ENCODE data around the gene MECP2.

MECP2 gene

DNA sequence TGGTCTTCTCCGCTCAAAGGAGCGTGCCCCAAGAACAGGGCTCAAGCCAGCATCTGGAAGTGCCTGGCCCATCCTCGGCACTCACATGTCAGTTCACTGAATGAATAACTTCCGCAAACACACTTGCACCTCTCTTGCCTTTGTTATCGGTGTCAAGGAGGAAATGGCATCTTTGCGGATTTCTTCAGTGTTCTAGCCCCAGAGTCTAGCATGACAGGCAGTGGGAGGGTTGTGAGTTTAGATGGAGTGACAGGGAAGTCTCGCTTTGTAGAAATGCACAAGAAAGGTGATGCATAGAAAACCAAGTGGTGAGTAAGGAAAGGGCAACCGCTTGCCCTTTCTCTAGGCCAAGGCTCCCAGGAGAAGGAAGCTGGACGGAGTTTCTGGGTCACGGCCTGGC lies 17.6 kb upstream of the MECP2 start:
- Histone ChIP-seq H3K79me2 (ENCODE audit: control insufficient read depth, insufficient read depth, low read length, unreplicated experiment) (no peaks in the 10 kb centered on the region), H3K27ac (ENCODE audit: low read depth, low read length) (no peak overlapping the region), H3K36me3 (ENCODE audit: insufficient read depth, low read length) (no peaks in the 10 kb centered on the region), H3K4me3 (ENCODE audit: low read depth, low read length) (no peak overlapping the region), H3K4me1 (ENCODE audit: control insufficient read depth, insufficient read depth, low read length, unreplicated experiment) (no peaks in the 10 kb centered on the region), H3K27me3 (ENCODE audit: insufficient read depth, low read length) (no peaks in the 10 kb centered on the region), H2AFZ (ENCODE audit: low read length, unreplicated experiment) (no peak overlapping the region)

DNA sequence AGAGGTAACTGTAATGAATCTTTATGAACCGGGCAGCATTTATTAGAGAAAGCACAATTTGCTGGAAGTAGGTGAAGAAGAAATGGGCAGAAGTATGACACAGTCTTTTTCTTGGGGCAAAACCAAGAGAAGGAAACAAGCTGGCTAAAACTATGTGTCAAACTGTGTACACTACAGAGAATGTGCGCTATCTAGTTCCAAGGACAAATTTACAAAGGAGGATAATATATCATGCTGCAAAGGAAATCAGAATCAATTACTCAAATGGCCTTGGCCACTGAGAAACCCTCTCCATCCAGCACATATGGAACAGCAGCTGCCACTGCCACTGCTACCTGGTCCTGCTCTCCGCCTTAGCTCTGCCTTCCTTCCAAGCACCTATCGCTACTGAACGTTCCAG lies 17.1 kb upstream of the MECP2 start:
- Histone ChIP-seq H3K27ac (ENCODE audit: low read depth, low read length) (no peak overlapping the region), H3K79me2 (ENCODE audit: control insufficient read depth, insufficient read depth, low read length, unreplicated experiment) (no peaks in the 10 kb centered on the region), H3K4me1 (ENCODE audit: control insufficient read depth, insufficient read depth, low read length, unreplicated experiment) (no peaks in the 10 kb centered on the region), H2AFZ (ENCODE audit: low read length, unreplicated experiment) (no peak overlapping the region), H3K36me3 (ENCODE audit: insufficient read depth, low read length) (no peaks in the 10 kb centered on the region), H3K4me3 (ENCODE audit: low read depth, low read length) (no peak overlapping the region), H3K27me3 (ENCODE audit: insufficient read depth, low read length) (no peaks in the 10 kb centered on the region)

DNA sequence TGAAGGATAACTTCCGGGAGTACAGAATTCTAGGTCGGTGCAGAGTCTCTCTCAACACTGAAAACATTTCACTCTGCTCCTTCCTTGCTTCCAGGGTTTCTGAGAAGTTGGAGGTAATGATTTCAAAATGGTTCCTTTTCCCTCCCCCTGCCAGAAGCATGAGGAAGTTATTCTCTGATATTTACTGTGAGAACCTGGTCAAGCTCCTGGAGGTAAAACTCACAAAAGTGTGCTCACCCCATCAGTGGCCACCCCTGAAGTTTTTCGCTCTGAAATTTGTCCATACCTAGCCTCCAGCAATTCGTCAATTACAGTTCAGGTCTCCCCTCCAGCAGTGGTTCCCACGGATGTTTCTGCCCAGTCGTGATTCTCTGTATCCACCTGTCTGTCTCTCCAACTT lies 16.2 kb upstream of the MECP2 start:
- H3K27ac ChIP-seq (ENCODE audit: low read depth, low read length): no peak overlapping the region
- H3K79me2 ChIP-seq (ENCODE audit: control insufficient read depth, insufficient read depth, low read length, unreplicated experiment): no peaks in the 10 kb centered on the region
- H3K27me3 ChIP-seq (ENCODE audit: insufficient read depth, low read length): no peaks in the 10 kb centered on the region
- H2AFZ ChIP-seq (ENCODE audit: low read length, unreplicated experiment): no peak overlapping the region
- H3K4me3 ChIP-seq (ENCODE audit: low read depth, low read length): no peak overlapping the region
- H3K4me1 ChIP-seq (ENCODE audit: control insufficient read depth, insufficient read depth, low read length, unreplicated experiment): no peaks in the 10 kb centered on the region
- H3K36me3 ChIP-seq (ENCODE audit: insufficient read depth, low read length): no peaks in the 10 kb centered on the region

DNA sequence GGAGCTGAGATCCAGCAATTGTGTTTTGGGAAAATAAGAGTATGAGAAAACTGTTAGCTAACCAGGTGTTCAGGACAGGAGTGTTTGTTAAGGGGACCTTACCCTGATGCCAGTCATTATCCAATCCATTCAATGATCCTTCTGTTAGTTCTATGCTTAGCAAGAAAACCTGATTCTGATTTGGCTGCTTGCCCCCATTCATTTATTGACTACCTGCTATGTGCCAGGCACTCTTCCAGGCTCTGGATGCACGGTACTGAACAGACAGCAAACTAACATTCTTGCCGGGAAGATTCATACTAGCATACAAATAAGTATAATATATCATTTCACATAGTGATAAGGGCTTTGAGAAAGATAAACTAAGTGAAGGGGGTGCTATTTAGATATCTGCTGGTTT lies 1.0 kb upstream of the MECP2 start:
- H3K27ac ChIP-seq (ENCODE audit: low read depth, low read length): no peak overlapping the region

DNA sequence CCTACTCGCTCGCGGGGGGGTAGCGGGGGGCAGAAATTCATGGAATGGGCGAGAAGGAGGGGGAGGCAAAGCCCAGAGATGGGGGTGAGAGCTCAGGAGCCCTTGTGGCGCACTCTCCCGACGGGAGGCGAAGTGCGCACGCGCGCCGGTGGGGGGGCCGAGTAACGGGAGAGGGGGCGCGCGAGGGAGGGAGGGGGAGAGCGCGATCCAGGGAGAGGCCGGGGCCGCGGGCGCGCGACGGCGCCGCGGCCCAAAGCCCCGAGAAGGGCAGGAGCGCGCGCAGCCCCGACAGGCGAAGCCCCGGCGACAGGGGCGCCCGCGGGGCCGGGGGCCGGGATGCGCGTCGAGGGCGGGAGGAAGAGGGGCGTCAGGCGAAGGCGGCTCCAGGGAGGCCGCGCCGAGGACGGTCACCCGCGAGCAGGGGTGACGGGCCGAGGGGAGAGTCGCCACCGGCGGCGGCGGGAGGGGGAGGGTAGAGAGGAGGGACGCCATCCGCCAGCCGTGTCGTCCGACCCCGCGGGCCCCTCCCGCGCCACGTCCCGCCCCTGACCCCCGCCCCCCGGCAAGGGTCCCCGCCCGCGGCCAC lies 421 bp downstream of the MECP2 start:
- Histone ChIP-seq H3K4me1 (ENCODE audit: control insufficient read depth, insufficient read depth, low read length, unreplicated experiment) (peaks cover 25% of the 10 kb centered on the region), H3K27me3 (ENCODE audit: insufficient read depth, low read length) (peaks cover 15% of the 10 kb centered on the region; the same call in 1 of the 2 replicates), H3K36me3 (ENCODE audit: insufficient read depth, low read length) (no peaks in the 10 kb centered on the region), H3K27ac (ENCODE audit: low read depth, low read length) (peak overlapping the region; percentile 70), H3K4me3 (ENCODE audit: low read depth, low read length) (peak overlapping the region; percentile 91), H2AFZ (ENCODE audit: low read length, unreplicated experiment) (no peak overlapping the region), H3K79me2 (ENCODE audit: control insufficient read depth, insufficient read depth, low read length, unreplicated experiment) (peaks cover 50% of the 10 kb centered on the region)

More for the DNA sequence above, 1.0 kb upstream of the MECP2 start:
- Histone ChIP-seq H3K4me1 (ENCODE audit: control insufficient read depth, insufficient read depth, low read length, unreplicated experiment) (peaks cover 20% of the 10 kb centered on the region), H3K79me2 (ENCODE audit: control insufficient read depth, insufficient read depth, low read length, unreplicated experiment) (peaks cover 36% of the 10 kb centered on the region), H3K4me3 (ENCODE audit: low read depth, low read length) (peak overlapping the region; percentile 71; the same call in 1 of the 2 replicates), H3K36me3 (ENCODE audit: insufficient read depth, low read length) (no peaks in the 10 kb centered on the region), H2AFZ (ENCODE audit: low read length, unreplicated experiment) (no peak overlapping the region), H3K27me3 (ENCODE audit: insufficient read depth, low read length) (peaks cover 17% of the 10 kb centered on the region; the same call in 1 of the 2 replicates)

DNA sequence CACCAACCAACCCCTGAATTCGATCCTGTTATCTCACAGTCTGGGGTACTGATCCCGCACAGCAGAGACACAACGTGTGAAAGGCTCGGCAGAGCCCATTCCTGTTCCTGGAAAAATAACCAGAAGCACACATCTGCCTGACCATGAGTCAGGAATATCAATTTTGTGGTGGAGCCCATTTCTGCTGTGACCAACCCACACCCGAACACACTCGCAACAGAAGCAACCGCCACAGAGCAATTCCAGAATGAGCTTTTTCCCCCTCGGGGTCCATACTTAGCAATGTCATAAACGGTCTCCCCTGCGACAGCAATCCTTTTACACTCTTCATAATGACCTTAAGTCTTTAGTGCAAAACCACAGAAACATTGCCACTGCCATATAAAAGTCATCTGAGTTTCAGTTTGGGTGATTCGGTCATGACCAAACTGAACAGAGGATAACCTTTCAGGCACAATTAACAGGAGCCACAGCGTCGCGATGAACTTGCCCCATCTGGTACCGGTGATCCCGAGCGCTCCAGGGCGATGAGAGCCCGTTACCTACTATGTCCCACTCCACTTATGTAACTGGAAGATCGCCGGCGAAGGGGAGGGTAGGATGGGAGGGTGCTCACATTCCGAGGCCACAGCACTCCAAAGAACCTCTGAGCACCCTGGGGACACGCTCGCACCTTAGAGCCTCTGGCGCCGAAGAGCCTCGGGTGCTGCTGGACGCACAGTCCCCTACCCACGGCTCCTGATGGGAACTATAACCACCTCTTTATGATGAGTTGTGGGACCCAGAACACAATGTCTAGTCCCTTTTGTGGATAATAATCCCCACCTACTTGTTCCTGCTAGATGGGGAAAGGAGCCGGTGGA lies 1.1 kb downstream of the MECP2 start:
- Histone ChIP-seq H3K4me1 (ENCODE audit: control insufficient read depth, insufficient read depth, low read length, unreplicated experiment) (peaks cover 25% of the 10 kb centered on the region), H3K4me3 (ENCODE audit: low read depth, low read length) (peak overlapping the region; percentile 91), H3K27ac (ENCODE audit: low read depth, low read length) (peak overlapping the region; percentile 70), H3K36me3 (ENCODE audit: insufficient read depth, low read length) (no peaks in the 10 kb centered on the region), H3K27me3 (ENCODE audit: insufficient read depth, low read length) (peaks cover 8% of the 10 kb centered on the region; the same call in 1 of the 2 replicates), H2AFZ (ENCODE audit: low read length, unreplicated experiment) (no peak overlapping the region), H3K79me2 (ENCODE audit: control insufficient read depth, insufficient read depth, low read length, unreplicated experiment) (peaks cover 56% of the 10 kb centered on the region)

DNA sequence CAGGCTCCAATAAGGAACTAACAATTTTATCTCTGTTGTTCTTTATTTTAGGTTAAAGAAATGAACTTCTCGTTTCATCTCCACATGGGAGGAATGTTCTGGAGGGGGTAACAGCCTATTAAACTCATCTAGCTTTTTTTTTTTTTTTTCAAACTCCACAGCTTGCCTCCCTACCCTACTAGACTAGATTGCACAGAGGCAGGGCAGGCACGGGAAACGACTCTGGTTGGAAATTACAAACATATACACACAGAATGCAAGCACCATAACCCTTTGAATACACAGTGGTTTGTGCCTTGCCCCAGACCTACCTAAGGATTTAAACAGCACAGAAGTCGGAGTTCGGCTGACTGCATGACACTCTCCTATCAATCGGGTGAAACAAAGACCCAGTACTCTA lies 2.7 kb downstream of the MECP2 start:
- Histone ChIP-seq H3K4me1 (ENCODE audit: control insufficient read depth, insufficient read depth, low read length, unreplicated experiment) (peaks cover 25% of the 10 kb centered on the region), H3K4me3 (ENCODE audit: low read depth, low read length) (peak overlapping the region; percentile 91), H3K79me2 (ENCODE audit: control insufficient read depth, insufficient read depth, low read length, unreplicated experiment) (peaks cover 67% of the 10 kb centered on the region), H2AFZ (ENCODE audit: low read length, unreplicated experiment) (no peak overlapping the region), H3K27me3 (ENCODE audit: insufficient read depth, low read length) (peaks cover 1% of the 10 kb centered on the region; the same call in 1 of the 2 replicates), H3K36me3 (ENCODE audit: insufficient read depth, low read length) (peaks cover 5% of the 10 kb centered on the region; the same call in 1 of the 2 replicates), H3K27ac (ENCODE audit: low read depth, low read length) (no peak overlapping the region)

DNA sequence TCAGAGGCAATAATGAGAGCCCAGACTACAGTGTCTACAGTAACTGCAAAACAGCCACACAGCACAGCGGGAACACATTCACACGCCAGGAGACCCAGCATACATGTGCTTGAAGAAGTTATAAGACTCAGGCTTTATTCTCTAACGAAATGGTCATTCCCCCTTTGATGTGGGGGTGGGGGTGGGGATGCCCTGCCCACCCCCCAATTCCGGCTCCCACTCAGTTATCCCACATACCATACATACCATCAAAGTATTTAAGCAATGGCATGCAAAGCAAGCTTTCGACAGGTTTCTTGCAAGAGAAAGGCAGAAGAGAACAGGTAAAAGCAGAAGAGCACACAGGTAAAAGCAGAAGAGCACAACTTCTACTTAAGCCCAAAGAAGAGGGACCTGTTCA lies 3.6 kb downstream of the MECP2 start:
- Histone ChIP-seq H3K4me1 (ENCODE audit: control insufficient read depth, insufficient read depth, low read length, unreplicated experiment) (peaks cover 25% of the 10 kb centered on the region), H3K4me3 (ENCODE audit: low read depth, low read length) (peak overlapping the region; percentile 91), H3K27me3 (ENCODE audit: insufficient read depth, low read length) (no peaks in the 10 kb centered on the region), H3K36me3 (ENCODE audit: insufficient read depth, low read length) (peaks cover 5% of the 10 kb centered on the region; the same call in 1 of the 2 replicates), H3K27ac (ENCODE audit: low read depth, low read length) (no peak overlapping the region), H3K79me2 (ENCODE audit: control insufficient read depth, insufficient read depth, low read length, unreplicated experiment) (peaks cover 70% of the 10 kb centered on the region), H2AFZ (ENCODE audit: low read length, unreplicated experiment) (no peak overlapping the region)

DNA sequence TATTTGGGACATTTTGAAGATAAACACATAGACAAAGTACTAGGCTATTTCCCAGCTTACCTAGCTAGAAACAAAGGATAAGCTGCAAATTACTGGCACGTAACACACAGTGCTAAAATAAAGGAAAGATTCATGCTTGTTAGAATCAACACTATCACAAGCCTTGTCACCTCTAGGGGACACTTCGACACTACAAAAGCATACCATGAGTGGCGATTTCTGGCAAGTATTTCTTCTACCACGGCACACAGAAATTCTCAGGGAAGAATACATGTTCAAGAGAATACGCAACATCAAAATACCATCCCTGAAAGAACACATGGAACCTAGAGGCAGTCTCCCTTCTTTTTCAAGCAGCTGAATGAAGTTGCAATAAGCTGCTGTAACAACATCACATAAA lies 5.1 kb downstream of the MECP2 start:
- Histone ChIP-seq H3K79me2 (ENCODE audit: control insufficient read depth, insufficient read depth, low read length, unreplicated experiment) (peaks cover 77% of the 10 kb centered on the region), H3K4me3 (ENCODE audit: low read depth, low read length) (no peak overlapping the region), H3K36me3 (ENCODE audit: insufficient read depth, low read length) (peaks cover 5% of the 10 kb centered on the region; the same call in 1 of the 2 replicates), H2AFZ (ENCODE audit: low read length, unreplicated experiment) (no peak overlapping the region), H3K4me1 (ENCODE audit: control insufficient read depth, insufficient read depth, low read length, unreplicated experiment) (peaks cover 25% of the 10 kb centered on the region), H3K27ac (ENCODE audit: low read depth, low read length) (no peak overlapping the region), H3K27me3 (ENCODE audit: insufficient read depth, low read length) (no peaks in the 10 kb centered on the region)

DNA sequence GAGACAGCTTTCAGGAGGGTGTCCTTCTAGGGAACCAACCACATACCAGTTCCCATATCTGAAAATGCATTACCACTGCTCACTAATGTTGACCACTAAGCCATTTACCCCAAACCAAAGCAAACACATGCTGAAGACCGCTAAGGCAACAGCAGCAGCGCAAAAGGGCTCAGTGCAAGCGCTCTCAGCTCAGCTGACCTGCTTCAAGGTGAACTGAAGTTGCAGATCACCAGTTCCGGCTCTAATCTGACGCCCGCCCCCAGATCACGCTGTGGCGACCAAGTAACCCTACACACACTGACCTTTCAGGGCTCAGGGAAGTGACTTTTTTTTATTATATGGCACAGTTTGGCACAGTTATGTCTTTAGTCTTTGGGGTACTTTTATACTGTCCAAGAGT lies 5.8 kb downstream of the MECP2 start:
- Histone ChIP-seq H2AFZ (ENCODE audit: low read length, unreplicated experiment) (no peak overlapping the region), H3K27me3 (ENCODE audit: insufficient read depth, low read length) (no peaks in the 10 kb centered on the region), H3K79me2 (ENCODE audit: control insufficient read depth, insufficient read depth, low read length, unreplicated experiment) (peaks cover 71% of the 10 kb centered on the region), H3K27ac (ENCODE audit: low read depth, low read length) (no peak overlapping the region), H3K36me3 (ENCODE audit: insufficient read depth, low read length) (peaks cover 5% of the 10 kb centered on the region; the same call in 1 of the 2 replicates), H3K4me1 (ENCODE audit: control insufficient read depth, insufficient read depth, low read length, unreplicated experiment) (peaks cover 25% of the 10 kb centered on the region), H3K4me3 (ENCODE audit: low read depth, low read length) (no peak overlapping the region)

Data from ACC112 (cell line).